HepG2 (cell line): ENCODE results near the gene PRSS8. TPM values are rescaled to one million over a fixed set of nuclear protein-coding genes. Genes with fewer than 3 reads are reported as not detected.

Experiments used
- ARNTL ChIP-seq: sonication (generic); formaldehyde crosslinking; IDR thresholded peaks from 2 replicates; pipeline ENCODE4 v1.4.0; 2020; ENCODE audit warnings: mild to moderate bottlenecking, missing genetic modification reagents
- GABPA ChIP-seq, 2 experiments: IDR thresholded peaks; 2 replicates each; pipeline ENCODE4 v1.6.1; 2011 to 2016; ENCODE audit warnings: low read depth in 2 of 2, low read length in 1 of 2, missing biosample characterization in 1 of 2, missing genetic modification characterization in 1 of 2
- HOXA5 ChIP-seq: sonication (generic); formaldehyde crosslinking; IDR thresholded peaks from 2 replicates; pipeline ENCODE4 v1.4.0; 2020; ENCODE audit warnings: missing genetic modification reagents
- NFKB2 ChIP-seq: sonication (generic); formaldehyde crosslinking; IDR thresholded peaks from 2 replicates; pipeline ENCODE4 v1.4.0; 2020; ENCODE audit warnings: missing genetic modification reagents, borderline replicate concordance
- POLR2AphosphoS5 ChIP-seq: IDR thresholded peaks from 2 replicates; pipeline ENCODE4 v1.6.1; 2012; ENCODE audit warnings: low read depth, low read length
- RFX1 ChIP-seq: fragments of 450-650 bp; IDR thresholded peaks from 2 replicates; pipeline ENCODE4 v1.6.1; 2017
- SMARCC2 ChIP-seq: fragments of 450-650 bp; IDR thresholded peaks from 2 replicates; pipeline ENCODE4 v1.6.1; 2017; ENCODE audit warnings: antibody characterized with exemption, mild to moderate bottlenecking
- SRSF1 ChIP-seq: fragments of 200-400 bp; formaldehyde crosslinking; optimal IDR thresholded peaks from 2 replicates; pipeline ENCODE3; 2017; ENCODE audit warnings: mild to moderate bottlenecking, low read depth, low read length, moderate library complexity
- SRSF9 ChIP-seq: fragments of 200-400 bp; formaldehyde crosslinking; IDR thresholded peaks from 2 replicates; pipeline ENCODE4 v1.6.1; 2018; ENCODE audit warnings: borderline replicate concordance, mild to moderate bottlenecking, low read depth, low read length; ENCODE audit not compliant: insufficient read depth, poor library complexity, severe bottlenecking
- ZBTB1 ChIP-seq: sonication (generic); formaldehyde crosslinking; IDR thresholded peaks from 2 replicates; pipeline ENCODE4 v1.4.0; 2020; ENCODE audit warnings: missing genetic modification reagents, borderline replicate concordance
- ZBTB21 ChIP-seq: sonication (generic); formaldehyde crosslinking; IDR thresholded peaks from 2 replicates; pipeline ENCODE4 v1.4.0; 2020; ENCODE audit warnings: missing genetic modification reagents
- ZBTB3 ChIP-seq: sonication (generic); formaldehyde crosslinking; IDR thresholded peaks from 2 replicates; pipeline ENCODE4 v1.4.0; 2020; ENCODE audit warnings: low read depth, mild to moderate bottlenecking, moderate library complexity, missing genetic modification reagents, borderline replicate concordance
- ZEB1 ChIP-seq: IDR thresholded peaks from 2 replicates; pipeline ENCODE4 v1.6.1; 2012; ENCODE audit warnings: mild to moderate bottlenecking, low read depth, inconsistent platforms; ENCODE audit not compliant: insufficient replicate concordance
- ZNF136 ChIP-seq: sonication (generic); formaldehyde crosslinking; IDR thresholded peaks from 2 replicates; pipeline ENCODE4 v1.8.1; 2022; ENCODE audit warnings: low read depth, mild to moderate bottlenecking, moderate library complexity, missing genetic modification reagents
- ZNF296 ChIP-seq: sonication (generic); formaldehyde crosslinking; conservative IDR thresholded peaks from 2 replicates; pipeline ENCODE4 v1.5.0; 2020; ENCODE audit warnings: mild to moderate bottlenecking, missing genetic modification reagents
- ZNF543 ChIP-seq: sonication (generic); formaldehyde crosslinking; IDR thresholded peaks from 2 replicates; pipeline ENCODE4 v1.4.0; 2020; ENCODE audit warnings: mild to moderate bottlenecking, missing genetic modification reagents
- ZNF607 ChIP-seq: sonication (generic); formaldehyde crosslinking; IDR thresholded peaks from 2 replicates; pipeline ENCODE4 v1.5.1; 2020; ENCODE audit warnings: missing genetic modification reagents, mild to moderate bottlenecking, borderline replicate concordance
- ZNF777 ChIP-seq: sonication (generic); formaldehyde crosslinking; IDR thresholded peaks from 2 replicates; pipeline ENCODE4 v1.4.0; 2020; ENCODE audit warnings: missing genetic modification reagents
- ZNF784 ChIP-seq: sonication (generic); formaldehyde crosslinking; IDR thresholded peaks from 2 replicates; pipeline ENCODE4 v1.5.1; 2020; ENCODE audit warnings: missing genetic modification reagents, mild to moderate bottlenecking, borderline replicate concordance
- ZZZ3 ChIP-seq: sonication (generic); formaldehyde crosslinking; IDR thresholded peaks from 2 replicates; pipeline ENCODE4 v1.4.0; 2020; ENCODE audit warnings: missing genetic modification reagents, mild to moderate bottlenecking, borderline replicate concordance
- polyA plus RNA-seq, 8 experiments: library from polyadenylated mRNA; depleted of rRNA in 3 of 8; stranded (reverse) in 7 of 8; unstranded in 1 of 8; fragments of >200 nt; fragmentation: Illumina TruSeq in 4 of 8; extraction: Trizol in 4 of 8; gene quantifications; 2 replicates each; pipeline versions ENCODE4 v1.2.1 to v1.2.3, GENCODE V29; 2011 to 2016; ENCODE audit warnings: low read depth in 4 of 8, missing spikeins in 1 of 8, mixed read lengths in 1 of 8; ENCODE audit not compliant: insufficient read depth in 1 of 8
- total RNA-seq, 5 experiments: library from RNA; depleted of rRNA; stranded (reverse); fragments of >200 nt; fragmentation: Illumina TruSeq; extraction: Trizol; gene quantifications; 2 replicates each; pipeline ENCODE4 v1.2.3, GENCODE V29; 2016; ENCODE audit warnings: low read depth in 1 of 5
- TF ChIP-seq, protein P1 (sequence below): sonication (generic); formaldehyde crosslinking; conservative IDR thresholded peaks from 2 replicates; pipeline ENCODE4 v1.4.0; 2020; ENCODE audit warnings: mild to moderate bottlenecking, missing genetic modification reagents, moderate library complexity
- TF ChIP-seq, protein P2 (sequence below): sonication (generic); formaldehyde crosslinking; IDR thresholded peaks from 2 replicates; pipeline ENCODE4 v1.4.0; 2020; ENCODE audit warnings: low read depth, mild to moderate bottlenecking, missing genetic modification reagents

The PRSS8 gene
- total and polyA plus RNA-seq, 2 of the 13 experiments (the other 11 are each of a cell fraction or from before 2014, with no cell fraction given): 2.6 to 7.2 TPM

GRCh38 chr16:31138621-31139578 is 3.4 kb upstream of the PRSS8 start (continued):
- no peak for TF ChIP-seq ZNF136
- no peak for TF ChIP-seq ZZZ3 (CRISPR knock-in tag)
- peak; percentile 35 for TF ChIP-seq NFKB2 (CRISPR knock-in tag)
- no peak for TF ChIP-seq ZBTB1 (CRISPR knock-in tag)
- TF ChIP-seq ZNF607 (CRISPR knock-in tag): no peak
- TF ChIP-seq ZNF777 (CRISPR knock-in tag): peak; percentile 23; the same call in 1 of the 2 replicates
- TF ChIP-seq SRSF1: no peak
- 0 out of 2 replicates have a peak, but pooled peaks have one; percentile 63 for TF ChIP-seq ZNF784 (CRISPR knock-in tag)
- TF ChIP-seq ZNF543 (CRISPR knock-in tag): no peak
- no peak for TF ChIP-seq RFX1
- TF ChIP-seq POLR2AphosphoS5: peak; percentile 16; the same call in 1 of the 2 replicates
- TF ChIP-seq ZEB1: peak; percentile 60
- TF ChIP-seq, protein P1, sequence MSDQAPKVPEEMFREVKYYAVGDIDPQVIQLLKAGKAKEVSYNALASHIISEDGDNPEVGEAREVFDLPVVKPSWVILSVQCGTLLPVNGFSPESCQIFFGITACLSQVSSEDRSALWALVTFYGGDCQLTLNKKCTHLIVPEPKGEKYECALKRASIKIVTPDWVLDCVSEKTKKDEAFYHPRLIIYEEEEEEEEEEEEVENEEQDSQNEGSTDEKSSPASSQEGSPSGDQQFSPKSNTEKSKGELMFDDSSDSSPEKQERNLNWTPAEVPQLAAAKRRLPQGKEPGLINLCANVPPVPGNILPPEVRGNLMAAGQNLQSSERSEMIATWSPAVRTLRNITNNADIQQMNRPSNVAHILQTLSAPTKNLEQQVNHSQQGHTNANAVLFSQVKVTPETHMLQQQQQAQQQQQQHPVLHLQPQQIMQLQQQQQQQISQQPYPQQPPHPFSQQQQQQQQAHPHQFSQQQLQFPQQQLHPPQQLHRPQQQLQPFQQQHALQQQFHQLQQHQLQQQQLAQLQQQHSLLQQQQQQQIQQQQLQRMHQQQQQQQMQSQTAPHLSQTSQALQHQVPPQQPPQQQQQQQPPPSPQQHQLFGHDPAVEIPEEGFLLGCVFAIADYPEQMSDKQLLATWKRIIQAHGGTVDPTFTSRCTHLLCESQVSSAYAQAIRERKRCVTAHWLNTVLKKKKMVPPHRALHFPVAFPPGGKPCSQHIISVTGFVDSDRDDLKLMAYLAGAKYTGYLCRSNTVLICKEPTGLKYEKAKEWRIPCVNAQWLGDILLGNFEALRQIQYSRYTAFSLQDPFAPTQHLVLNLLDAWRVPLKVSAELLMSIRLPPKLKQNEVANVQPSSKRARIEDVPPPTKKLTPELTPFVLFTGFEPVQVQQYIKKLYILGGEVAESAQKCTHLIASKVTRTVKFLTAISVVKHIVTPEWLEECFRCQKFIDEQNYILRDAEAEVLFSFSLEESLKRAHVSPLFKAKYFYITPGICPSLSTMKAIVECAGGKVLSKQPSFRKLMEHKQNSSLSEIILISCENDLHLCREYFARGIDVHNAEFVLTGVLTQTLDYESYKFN: 0 out of 2 replicates have a peak, but pooled peaks have one; percentile 18
- TF ChIP-seq ZNF296 (CRISPR knock-in tag): no peak
- no peak for TF ChIP-seq SRSF9
- TF ChIP-seq, protein P2, sequence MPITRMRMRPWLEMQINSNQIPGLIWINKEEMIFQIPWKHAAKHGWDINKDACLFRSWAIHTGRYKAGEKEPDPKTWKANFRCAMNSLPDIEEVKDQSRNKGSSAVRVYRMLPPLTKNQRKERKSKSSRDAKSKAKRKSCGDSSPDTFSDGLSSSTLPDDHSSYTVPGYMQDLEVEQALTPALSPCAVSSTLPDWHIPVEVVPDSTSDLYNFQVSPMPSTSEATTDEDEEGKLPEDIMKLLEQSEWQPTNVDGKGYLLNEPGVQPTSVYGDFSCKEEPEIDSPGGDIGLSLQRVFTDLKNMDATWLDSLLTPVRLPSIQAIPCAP (CRISPR knock-in tag): no peak
- 0 out of 2 replicates have a peak, but pooled peaks have one; percentile 41 for TF ChIP-seq ZBTB3 (CRISPR knock-in tag)
- no peak for TF ChIP-seq HOXA5
- 0 out of 2 replicates have a peak, but pooled peaks have one; percentile 8 for TF ChIP-seq ARNTL
- TF ChIP-seq ZBTB21 (CRISPR knock-in tag): 0 out of 2 replicates have a peak, but pooled peaks have one; percentile 9
- TF ChIP-seq GABPA (IDR thresholded peaks at IDR 0.05; ENCODE audit: low read depth, low read length): peak; percentile 33; the same call in 1 of the 2 replicates
- 0 out of 2 replicates have a peak, but pooled peaks have one; percentile 11 for TF ChIP-seq GABPA (CRISPR knock-in tag; IDR thresholded peaks at IDR 0.05; ENCODE audit: low read depth)
- TF ChIP-seq SMARCC2: no peak
